PC-9 (cell line): Measurements from ENCODE around the gene TMEM217.

Experiments used
- CTCF ChIP-seq: fragments of 200-600 bp; sonication (generic); conservative IDR thresholded peaks from 2 replicates; pipeline ENCODE4 v1.6.1; 2017; ENCODE audit warnings: mixed run types, antibody characterized with exemption, mild to moderate bottlenecking, moderate library complexity
- EZH2 ChIP-seq: fragments of 200-600 bp; sonication (generic); IDR thresholded peaks from 2 replicates; pipeline ENCODE4 v1.8.0; 2017; ENCODE audit warnings: antibody characterized with exemption, low read depth

- TF ChIP-seq CTCF, result no peak
- no peak for TF ChIP-seq EZH2
Measured at GRCh38 chr6:37221585-37222124, 36.3 kb downstream of the TMEM217 start.
